Type B pancreatic cell (in vitro differentiated cells): Measurements from ENCODE around the gene DLGAP4. TPM values are rescaled to one million over a fixed set of nuclear protein-coding genes. Genes with fewer than 3 reads are reported as not detected.

Source experiments
- DNase-seq: peaks from one replicate; pipeline ENCODE4 v3.0.0; 2021; ENCODE audit warnings: mixed read lengths; ENCODE audit not compliant: unreplicated experiment; ENCODE audit errors: extremely low spot score
- H3K27ac Mint-ChIP-seq: 2 replicates; pipeline ENCODE4 v1.8.0; 2021; ENCODE audit warnings: mild to moderate bottlenecking, mixed read lengths
- H3K27me3 Mint-ChIP-seq: 2 replicates; pipeline ENCODE4 v1.8.0; 2021; ENCODE audit warnings: mixed read lengths
- H3K36me3 Mint-ChIP-seq: 2 replicates; pipeline ENCODE4 v1.8.0; 2021; ENCODE audit warnings: mixed read lengths
- H3K4me1 Mint-ChIP-seq: one replicate; pipeline ENCODE4 v1.8.0; 2021; ENCODE audit warnings: mixed read lengths; ENCODE audit not compliant: unreplicated experiment
- H3K4me3 Mint-ChIP-seq: 2 replicates; pipeline ENCODE4 v1.8.0; 2021; ENCODE audit warnings: mild to moderate bottlenecking, mixed read lengths
- H3K9me3 Mint-ChIP-seq: 2 replicates; pipeline ENCODE4 v1.8.0; 2021; ENCODE audit warnings: mixed read lengths
- total RNA-seq: library from RNA; stranded (reverse); gene quantifications from 2 replicates; pipeline ENCODE4 v1.2.1, GENCODE V29; 2021; ENCODE audit warnings: low replicate concordance
- TF ChIP-seq, protein P1 (sequence below): fragments of 200-600 bp; sonication (generic); conservative IDR thresholded peaks from 2 replicates; pipeline ENCODE4 v1.5.0; 2021; ENCODE audit warnings: antibody characterized with exemption, mild to moderate bottlenecking

Gene DLGAP4
- total RNA-seq, 1 donor from 2014 or later = 78.0 TPM

DNA sequence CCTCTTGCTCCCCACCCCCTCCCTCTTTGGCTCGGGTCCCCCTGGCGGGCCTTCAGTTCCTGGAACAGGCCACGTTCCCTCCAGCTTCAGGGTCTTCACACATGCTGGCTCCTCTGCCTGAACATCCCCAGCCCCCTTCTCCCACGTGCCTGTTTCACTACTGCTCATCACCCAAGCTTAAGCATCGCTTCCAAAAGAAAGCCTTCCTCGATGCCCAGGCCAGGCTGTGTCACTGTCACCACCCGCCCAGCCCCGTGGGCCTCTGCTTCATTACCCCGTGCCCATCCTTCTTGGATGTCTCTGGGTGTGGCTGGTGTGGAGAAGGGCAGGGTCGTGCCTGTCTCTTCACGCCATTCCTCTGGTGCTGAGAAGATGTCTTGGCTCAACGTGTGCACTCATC, 2.8 kb downstream of the DLGAP4 start:
- Mint-ChIP-seq H3K9me3 (no peaks in the 10 kb centered on the region), H3K27me3 (peaks cover 73% of the 10 kb centered on the region), H3K27ac (no peak overlapping the region), H3K36me3 (no peaks in the 10 kb centered on the region), H3K4me1 (peaks cover 9% of the 10 kb centered on the region), H3K4me3 (peak overlapping the region; percentile 34)
- DNase-seq = no peak
- TF ChIP-seq, protein P1, sequence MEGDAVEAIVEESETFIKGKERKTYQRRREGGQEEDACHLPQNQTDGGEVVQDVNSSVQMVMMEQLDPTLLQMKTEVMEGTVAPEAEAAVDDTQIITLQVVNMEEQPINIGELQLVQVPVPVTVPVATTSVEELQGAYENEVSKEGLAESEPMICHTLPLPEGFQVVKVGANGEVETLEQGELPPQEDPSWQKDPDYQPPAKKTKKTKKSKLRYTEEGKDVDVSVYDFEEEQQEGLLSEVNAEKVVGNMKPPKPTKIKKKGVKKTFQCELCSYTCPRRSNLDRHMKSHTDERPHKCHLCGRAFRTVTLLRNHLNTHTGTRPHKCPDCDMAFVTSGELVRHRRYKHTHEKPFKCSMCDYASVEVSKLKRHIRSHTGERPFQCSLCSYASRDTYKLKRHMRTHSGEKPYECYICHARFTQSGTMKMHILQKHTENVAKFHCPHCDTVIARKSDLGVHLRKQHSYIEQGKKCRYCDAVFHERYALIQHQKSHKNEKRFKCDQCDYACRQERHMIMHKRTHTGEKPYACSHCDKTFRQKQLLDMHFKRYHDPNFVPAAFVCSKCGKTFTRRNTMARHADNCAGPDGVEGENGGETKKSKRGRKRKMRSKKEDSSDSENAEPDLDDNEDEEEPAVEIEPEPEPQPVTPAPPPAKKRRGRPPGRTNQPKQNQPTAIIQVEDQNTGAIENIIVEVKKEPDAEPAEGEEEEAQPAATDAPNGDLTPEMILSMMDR = no peak

DNA sequence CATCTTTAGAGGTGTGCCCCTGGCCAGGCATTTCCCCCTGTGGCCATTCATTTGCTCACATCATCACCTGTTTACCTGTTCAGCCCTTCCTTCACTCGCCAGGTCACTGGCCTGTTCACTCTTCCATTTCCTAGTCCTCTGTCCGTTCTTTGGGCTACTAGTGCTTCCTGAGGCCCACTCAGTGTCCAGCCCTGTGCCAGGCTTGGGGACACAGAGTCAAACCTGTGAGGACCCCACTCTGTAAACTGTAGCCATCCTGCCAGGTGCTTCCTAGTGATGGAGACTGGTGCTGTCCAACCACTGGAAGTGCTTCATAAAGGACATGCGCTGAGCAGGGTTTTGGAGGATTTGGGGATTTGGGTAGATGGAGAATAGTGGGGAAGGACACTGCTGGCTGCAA, 3.5 kb downstream of the DLGAP4 start:
- H3K27ac Mint-ChIP-seq = no peak overlapping the region
- H3K9me3 Mint-ChIP-seq = no peaks in the 10 kb centered on the region
- H3K27me3 Mint-ChIP-seq = peaks cover 67% of the 10 kb centered on the region
- H3K4me3 Mint-ChIP-seq = no peak overlapping the region
- peaks cover 9% of the 10 kb centered on the region for H3K4me1 Mint-ChIP-seq
- TF ChIP-seq, protein P1 = no peak
- DNase-seq = no peak
- H3K36me3 Mint-ChIP-seq = no peaks in the 10 kb centered on the region

DNA sequence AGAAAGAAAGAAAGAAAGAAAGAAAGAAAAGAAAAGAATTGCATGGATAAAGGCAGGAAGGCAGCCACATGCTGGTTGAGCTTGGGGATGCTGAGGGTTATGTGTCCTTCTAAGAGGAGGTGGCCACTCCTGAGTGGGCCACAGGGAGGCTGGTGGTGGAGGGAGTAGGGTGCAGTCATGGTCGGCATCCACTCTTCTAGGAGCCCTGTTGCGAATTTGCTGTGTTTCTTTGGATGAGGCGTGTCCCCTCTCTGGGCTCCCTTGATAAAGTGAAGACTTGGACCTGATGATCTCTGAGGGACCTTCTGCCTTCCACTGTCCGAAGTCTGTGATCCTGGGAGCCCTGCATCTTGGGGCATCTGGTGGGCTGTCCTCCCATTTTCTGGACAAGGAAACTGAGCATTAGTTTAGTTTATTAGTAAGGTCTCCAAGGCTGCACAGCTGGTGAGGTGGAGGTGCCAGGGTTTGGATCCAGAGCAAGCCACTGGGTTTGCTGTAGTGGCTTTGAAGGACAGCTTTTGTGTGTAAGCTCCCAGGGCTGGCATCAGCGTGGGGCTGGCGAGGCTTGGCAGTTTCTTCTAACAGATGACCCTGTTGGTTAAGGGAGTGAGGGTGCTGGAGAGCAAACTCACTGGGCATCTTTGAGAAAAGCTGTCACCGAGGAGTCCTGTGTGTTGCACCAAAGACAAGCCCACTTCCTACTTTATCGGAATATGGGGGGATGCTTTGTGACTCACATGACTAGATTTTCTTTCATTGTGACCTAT, 4.3 kb downstream of the DLGAP4 start:
- peaks cover 2% of the 10 kb centered on the region for H3K4me1 Mint-ChIP-seq
- no peak for DNase-seq
- no peak overlapping the region for H3K27ac Mint-ChIP-seq
- H3K27me3 Mint-ChIP-seq = peaks cover 62% of the 10 kb centered on the region
- H3K4me3 Mint-ChIP-seq = no peak overlapping the region
- no peaks in the 10 kb centered on the region for H3K36me3 Mint-ChIP-seq
- H3K9me3 Mint-ChIP-seq = no peaks in the 10 kb centered on the region
- TF ChIP-seq, protein P1 = no peak

DNA sequence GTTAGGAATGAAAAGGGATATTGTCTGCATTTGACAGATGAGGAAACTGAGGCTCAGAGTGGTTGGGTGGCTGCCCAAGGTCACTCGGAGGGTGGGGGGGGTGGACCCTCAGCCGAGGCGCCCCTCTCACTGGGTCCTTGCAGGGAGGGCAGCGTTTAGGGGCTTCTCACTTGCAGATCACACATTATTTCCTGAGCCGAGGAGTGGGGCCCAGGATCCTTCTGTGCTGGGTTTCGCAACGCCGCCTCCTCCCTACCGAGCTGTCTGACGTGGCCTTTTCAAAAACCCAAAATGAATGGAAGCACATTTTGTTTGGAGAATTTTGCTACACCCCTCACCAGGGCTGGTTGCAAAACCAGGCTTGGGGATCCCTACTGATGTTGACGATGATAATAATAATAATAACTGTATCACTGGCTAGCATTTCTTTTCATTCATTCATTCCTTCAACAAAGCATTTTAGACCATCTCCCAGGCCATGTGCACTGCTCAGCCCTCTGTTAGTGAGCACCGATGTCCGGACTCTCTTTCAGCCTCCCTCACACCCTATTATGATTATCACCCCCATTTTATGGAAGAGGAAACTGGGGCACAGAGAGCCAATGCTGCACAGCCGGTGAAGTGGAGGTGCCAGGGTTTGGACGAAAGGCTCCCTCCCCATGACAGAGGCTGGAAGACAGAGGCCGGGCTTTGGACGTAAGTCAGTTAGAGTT, 5.2 kb downstream of the DLGAP4 start:
- Mint-ChIP-seq H3K27me3 (peaks cover 63% of the 10 kb centered on the region), H3K4me3 (no peak overlapping the region), H3K27ac (no peak overlapping the region), H3K9me3 (no peaks in the 10 kb centered on the region), H3K4me1 (no peaks in the 10 kb centered on the region), H3K36me3 (no peaks in the 10 kb centered on the region)
- TF ChIP-seq, protein P1 = no peak
- no peak for DNase-seq

DNA sequence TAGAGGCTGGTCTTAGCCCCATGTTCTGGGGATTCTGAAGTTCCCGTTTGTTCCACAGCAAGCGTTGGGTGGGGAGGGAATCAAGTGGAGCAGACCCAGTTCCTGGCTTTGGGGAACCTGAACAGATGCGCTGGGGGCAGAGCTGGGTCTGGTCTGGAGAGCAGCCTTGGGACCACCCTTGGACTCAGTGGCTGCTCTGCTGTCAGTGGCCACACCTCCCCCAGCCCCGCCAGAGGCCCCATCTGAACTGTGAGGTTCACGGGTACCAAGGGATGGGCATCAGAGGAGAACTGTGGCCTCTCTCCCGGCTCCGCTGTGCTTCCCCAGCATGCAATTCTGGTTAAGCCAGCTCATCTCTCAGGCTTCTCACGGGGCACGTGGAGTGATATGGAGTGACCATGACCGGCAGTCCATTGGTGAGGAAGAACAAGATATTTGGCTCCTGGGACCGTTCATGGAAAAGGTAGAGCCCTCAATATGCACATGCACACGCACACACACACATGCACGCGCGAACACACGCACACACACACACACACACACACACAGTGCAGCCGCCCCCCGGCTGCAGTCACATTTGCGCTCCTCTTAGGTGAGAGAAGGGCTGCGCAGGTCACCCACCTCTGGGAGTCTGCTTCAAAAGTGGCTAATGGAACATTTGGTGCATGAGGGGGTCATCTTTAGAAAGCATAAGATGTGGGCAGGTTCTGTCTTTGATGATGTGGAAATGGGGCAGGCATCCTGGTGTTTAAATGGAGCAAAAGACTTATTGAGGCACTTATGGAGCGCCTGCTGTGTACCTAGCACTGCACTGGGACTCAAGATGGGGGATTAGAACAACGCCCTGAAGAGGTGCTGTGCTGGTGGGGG, 6.0 kb downstream of the DLGAP4 start:
- H3K27me3 Mint-ChIP-seq = peaks cover 64% of the 10 kb centered on the region
- H3K36me3 Mint-ChIP-seq = no peaks in the 10 kb centered on the region
- H3K27ac Mint-ChIP-seq = no peak overlapping the region

More for the DNA sequence above, 6.0 kb downstream of the DLGAP4 start:
- no peak overlapping the region for H3K4me3 Mint-ChIP-seq
- no peaks in the 10 kb centered on the region for H3K4me1 Mint-ChIP-seq
- TF ChIP-seq, protein P1 = no peak
- no peak for DNase-seq
- H3K9me3 Mint-ChIP-seq = no peaks in the 10 kb centered on the region
